GM18519 (cell line): ENCODE data around the gene RNF114.
"Not testable (repeated sequence)": the region's sequence is repeated elsewhere in the genome, so short reads cannot be mapped to it uniquely, and the experiment has no call there.

Experiments
- ATAC-seq: cut with Tn5 transposase; IDR thresholded peaks from one replicate; pipeline ENCODE4 v1.9.1; 2021; ENCODE audit warnings: mild to moderate bottlenecking, moderate library complexity; ENCODE audit not compliant: unreplicated experiment, low FRiP score

The RNF114 gene, protein sequence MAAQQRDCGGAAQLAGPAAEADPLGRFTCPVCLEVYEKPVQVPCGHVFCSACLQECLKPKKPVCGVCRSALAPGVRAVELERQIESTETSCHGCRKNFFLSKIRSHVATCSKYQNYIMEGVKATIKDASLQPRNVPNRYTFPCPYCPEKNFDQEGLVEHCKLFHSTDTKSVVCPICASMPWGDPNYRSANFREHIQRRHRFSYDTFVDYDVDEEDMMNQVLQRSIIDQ

DNA sequence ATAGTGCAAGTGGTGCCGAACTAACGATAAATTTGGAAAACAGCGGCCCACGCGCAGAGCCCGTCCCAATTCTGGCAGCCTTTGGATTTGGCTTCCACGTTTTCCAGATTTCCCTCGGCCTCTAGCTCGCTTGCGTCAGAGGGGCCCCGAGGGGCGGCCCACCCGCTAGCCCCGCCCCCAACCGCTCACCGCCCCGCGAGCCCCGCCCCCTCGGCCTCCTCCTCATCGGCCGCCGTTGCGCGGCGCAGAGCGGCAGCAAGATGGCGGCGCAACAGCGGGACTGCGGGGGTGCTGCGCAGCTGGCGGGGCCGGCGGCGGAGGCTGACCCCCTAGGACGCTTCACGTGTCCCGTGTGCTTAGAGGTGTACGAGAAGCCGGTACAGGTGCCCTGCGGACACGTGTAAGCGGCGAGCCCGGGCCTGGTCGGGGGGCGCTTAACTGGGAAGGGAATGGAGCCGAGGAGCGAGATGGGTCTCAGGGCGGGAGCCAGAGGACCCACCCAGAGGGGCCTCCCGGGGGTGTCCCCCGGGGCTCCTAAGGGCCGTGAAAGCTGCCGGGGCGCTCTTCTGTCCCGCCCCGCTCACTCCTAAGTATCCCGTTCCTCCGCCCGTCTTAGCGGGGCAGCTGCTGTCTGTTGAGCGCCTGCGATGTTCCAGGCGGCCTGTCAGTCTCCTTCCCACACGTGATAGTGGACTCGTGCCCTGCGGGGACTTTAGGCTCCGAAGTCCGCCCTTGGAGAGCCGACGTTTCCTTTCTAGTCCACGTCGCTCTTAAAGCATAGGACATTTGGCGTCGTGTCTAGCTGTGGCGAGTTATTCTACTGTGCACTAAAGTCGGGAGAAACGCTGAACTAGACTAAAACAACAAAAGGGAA, at the start of gene RNF114:
Gene RNF114, plus strand, starts transcription at position 245 of the 874 bp plus-strand sequence. Its CDS starts 16 bp downstream, at position 261.
- ATAC-seq, result peak; percentile 54

DNA sequence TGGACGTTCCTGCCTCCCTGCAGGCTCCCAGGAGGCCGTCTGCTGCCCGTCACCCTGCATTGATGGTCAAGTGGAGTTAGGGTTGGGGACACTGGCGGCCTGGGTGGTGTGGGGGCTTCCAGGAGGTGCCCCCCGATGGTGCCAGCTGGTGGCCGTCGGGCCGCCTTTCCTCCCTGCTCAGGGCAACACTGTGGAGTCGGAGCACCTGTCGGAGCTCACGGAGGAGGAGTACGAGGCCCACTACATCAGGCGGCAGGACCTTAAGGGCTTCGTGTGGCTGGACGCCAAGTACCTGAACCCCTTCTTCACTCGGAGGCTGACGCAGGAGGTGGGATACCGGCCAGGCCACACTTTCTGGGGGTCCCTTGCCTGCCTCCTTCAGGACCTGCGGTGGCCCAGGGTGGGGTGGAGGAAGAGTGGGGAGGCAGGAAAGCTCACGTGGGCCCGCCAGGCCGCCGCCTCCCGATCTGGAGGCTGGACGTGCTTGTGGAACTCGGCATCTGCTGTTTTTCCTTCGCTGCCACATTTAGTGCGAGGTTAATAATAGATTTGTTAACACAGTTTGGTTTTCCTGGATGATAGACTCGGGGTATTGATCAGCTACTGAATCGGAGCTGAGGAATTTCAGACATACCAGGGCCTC, 49.5 kb upstream of the RNF114 start:
- no peak for ATAC-seq

DNA sequence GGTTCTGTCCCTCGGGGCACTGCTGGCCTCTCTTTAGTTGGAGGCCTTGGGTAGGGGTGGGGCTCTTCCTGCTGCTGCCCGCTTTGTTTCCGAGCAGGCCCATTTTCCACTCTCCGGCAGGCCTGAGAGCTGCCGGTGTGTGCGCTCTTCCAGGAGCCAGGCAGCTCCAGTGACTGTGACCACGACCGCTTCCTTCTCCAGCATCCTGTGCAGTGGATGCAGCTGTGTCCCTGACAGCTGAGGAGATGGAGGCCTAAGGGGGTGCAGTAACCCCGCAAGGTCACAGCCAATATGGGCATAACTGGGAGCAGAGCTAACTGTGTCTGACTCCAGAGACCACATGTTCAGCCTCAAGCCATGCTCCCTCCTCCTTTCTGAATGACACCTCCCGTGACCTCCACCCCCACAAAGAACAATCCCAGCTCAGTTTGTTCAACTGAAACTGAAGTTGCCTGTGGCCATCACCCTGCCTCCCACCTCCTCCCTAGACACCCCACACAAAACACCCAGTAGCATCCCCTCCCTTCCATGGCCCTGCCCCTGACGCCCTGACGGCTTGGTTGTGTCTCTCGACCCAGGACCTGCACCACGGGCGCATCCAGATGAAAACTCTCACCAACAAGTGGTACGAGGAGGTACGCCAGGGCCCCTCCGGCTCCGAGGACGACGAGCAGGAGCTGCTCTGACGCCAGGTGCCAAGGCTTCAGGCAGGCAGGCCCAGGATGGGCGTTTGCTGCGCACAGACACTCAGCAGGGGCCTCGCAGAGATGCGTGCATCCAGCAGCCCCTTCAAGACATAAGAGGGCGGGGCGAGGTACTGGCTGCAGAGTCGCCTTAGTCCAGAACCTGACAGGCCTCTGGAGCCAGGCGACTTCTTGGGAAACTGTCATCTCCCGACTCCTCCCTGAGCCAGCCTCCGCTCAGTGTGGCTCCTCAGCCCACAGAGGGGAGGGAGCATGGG, 48.7 kb upstream of the RNF114 start:
- ATAC-seq, result no peak

DNA sequence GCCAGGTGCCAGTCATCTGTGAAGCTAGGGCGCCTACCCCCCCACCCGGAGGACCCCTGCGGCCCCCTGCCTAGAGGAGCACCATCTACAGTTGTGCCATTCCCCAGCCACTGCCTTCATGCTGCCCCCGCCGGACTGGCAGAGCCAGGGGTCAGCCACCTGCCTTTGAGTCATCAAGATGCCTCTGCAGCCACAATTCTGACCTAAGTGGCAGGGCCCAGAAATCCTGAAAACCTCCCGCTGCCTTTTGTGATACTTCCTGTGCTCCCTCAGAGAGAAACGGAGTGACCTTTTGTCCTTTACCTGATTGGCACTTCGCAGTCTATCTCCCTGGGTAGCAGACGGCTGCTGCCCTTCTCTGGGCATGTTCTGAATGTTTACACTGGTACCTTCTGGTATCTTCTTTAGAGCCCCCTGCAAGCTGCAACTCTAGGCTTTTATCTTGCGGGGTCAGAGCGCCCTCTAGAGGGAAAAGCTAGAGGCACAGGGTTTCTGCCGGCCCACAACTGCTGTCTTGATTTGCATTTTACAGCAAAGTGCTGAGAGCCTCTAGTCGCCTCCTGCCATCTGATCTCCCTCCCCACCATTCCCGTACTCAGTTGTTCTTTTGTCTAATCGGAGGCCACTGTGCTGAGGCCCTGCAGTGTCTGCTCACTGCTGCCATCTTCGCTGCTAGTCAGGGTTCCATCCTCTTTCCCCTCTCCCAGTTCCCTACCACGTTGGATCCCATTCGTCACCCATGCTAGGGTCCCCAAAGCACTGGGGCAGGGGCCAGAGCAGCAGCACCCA, 47.8 kb upstream of the RNF114 start:
- ATAC-seq, result no peak

DNA sequence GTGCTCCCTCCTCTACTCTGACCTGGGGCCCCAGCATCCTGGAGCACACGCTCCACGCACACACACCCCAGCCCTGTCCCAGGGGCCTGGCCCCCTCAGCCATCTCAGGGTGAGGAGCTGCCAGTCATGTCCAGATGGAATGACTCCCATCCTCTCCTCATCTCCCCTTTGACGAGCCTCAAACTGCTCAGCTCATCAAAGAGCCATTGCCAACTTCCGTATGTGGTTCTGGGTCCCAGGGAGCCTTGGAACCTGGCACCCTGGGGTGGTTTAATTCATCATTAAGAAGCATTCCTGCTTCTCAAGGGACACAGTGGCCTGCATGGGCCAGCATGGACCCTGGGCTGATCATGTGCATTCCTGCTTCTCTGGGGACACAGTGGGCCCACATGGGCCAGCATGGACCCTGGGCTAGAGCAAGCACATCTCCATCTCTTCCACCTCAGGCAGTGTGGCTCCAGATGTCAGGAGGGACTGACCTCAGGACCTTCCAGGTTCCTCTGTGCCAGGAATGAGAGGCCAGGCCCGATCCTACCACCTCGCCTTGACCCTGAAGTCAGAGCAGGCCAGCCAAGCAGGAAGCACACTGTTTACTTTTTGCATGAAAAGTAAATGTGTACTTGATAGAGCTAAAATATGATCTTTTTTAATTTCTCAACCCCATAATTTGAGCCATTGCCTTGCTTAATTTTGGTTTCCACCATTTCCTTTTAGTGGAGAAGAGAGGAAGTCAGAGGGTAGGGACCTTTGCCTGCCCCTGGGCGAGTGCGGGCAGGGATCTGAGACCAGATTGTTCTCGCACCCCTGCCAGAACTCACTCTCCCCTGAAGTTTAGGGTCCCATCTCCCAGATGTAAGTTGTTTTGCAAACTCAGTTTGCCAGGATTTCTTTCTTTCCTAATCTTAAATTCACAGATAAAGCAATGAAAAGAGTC, 46.9 kb upstream of the RNF114 start:
- ATAC-seq, result no peak

DNA sequence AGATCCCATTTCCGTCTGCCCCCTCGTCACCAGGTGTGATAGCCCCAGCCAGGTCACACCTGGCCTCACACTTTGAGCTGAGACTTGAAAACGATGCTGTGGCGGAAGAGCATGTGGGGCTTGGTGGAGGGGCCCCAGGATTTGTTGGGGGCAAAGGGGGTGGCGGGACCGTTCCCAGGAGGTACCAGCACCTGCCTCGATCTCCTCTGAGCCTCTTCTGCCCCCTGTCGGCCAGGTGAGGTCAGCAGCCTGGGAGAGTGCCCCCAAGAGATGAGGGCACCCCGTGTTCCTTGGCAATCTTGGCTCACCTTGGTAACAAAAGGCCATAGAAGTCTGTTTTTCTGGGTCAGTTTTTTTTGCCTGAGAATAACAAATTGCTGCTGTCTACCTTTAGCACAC, 46.3 kb upstream of the RNF114 start:
- no peak for ATAC-seq

DNA sequence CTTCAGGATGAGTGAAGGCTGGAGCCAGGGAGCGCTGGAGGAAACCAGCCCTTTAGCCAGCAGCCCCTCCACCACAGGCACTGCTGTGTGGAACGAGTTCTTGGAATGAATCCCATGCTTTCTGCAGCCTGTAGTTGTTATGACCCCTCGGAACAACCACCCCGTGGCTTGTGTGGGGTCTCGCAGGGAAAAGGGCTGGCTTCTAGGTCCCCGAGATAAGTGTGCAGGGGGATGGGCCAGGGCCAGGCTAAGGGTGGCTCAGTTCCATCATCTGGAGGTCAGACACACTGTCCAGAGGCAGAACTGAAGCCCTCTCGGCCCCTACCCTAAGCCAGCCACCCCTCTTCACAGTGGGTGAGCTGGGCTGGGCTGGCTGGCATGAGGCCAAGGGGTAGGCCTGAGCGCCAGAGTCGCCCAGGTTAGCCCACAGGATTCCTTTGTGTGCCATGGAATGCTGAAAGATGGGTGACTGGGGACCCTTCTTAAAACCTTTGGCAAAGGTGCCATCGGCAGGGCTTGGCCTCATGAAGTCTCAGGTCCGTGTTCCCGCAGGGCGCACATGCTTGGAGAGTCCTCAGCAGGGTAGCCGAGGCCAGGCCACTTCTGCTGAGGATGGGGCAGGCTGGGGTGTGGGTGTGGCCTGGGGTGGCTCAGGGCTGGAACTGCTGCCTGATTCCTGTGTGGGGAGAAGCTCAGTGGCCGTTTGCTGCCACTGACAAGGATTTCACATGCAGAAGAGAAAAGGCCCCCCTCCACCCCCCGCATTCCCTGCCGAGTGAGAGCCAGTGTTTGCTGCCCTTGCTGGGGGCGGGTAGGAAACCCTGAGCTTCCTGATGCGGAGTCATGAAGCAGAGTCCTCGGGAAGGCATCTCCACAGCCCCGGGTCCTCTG, 45.5 kb upstream of the RNF114 start:
- no peak for ATAC-seq

DNA sequence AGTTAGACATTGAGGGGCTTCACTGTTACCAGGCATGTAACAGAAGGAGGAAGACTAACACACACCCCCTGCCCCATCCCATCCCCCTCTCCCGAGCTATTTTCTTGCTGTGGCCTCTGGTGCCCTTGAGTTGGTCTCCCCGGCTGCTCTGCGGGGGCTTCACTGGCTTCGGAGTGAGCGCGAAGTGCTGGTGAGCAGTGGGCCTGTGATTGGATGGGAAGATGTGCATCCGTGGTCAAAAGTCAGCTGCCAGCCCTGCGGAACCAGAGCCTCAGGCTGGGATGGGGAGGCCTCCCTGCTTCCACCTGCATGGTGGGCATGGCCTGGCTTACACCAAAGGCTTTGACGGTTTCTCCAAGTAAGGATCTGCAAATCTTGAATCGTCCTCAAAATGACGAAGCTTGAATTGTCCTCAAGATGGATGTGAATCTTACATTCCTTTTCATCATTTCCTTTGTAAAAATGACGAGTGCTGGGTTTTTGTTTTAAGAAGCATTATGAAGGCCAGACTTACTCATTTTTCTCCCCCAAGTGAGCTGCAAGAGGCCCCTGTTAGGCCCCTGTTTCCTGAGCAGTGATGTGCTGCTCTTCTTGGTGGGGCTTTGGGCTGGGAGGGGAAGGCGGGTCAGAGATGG, 44.6 kb upstream of the RNF114 start:
- ATAC-seq, result no peak

DNA sequence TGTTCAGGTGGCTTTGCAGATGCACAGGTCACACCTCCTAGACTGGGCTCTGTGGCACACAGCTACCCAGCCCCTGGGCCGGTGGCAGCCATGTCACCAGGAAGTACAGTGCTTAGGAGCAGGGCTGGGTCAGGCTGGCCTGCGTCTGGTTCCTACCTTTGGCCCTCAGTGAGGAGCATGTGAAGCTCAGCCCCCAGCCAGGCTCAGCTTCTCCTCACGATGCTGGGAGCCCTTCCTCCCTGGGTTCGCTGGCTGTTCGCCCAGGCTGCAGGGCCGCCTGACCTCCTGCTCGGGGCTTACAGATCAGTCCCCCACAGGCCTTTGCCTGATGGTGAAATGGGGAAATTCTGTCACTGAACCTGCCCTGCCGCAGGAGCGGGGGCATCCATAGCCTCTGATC, 43.9 kb upstream of the RNF114 start:
- ATAC-seq, result no peak

DNA sequence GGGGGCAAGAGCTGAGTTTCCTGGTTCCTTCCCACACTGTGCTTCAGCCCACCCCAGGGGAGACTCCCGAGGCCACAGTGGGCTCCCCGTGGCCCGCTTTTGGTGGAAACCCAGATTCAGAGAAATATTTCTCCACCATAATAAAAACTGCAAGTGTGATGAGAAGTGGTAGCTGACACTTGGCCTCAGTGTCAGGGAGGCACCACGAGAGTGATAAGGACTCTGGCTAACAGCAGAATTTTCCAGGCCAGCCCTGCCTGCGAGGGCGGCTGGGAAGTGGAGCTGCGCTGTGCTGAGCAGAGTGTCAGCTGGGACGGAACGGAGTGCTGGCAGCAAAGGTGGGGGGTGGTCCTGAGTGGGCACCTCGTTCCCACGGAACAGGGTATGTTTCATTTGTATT, 43.4 kb upstream of the RNF114 start:
- no peak for ATAC-seq

DNA sequence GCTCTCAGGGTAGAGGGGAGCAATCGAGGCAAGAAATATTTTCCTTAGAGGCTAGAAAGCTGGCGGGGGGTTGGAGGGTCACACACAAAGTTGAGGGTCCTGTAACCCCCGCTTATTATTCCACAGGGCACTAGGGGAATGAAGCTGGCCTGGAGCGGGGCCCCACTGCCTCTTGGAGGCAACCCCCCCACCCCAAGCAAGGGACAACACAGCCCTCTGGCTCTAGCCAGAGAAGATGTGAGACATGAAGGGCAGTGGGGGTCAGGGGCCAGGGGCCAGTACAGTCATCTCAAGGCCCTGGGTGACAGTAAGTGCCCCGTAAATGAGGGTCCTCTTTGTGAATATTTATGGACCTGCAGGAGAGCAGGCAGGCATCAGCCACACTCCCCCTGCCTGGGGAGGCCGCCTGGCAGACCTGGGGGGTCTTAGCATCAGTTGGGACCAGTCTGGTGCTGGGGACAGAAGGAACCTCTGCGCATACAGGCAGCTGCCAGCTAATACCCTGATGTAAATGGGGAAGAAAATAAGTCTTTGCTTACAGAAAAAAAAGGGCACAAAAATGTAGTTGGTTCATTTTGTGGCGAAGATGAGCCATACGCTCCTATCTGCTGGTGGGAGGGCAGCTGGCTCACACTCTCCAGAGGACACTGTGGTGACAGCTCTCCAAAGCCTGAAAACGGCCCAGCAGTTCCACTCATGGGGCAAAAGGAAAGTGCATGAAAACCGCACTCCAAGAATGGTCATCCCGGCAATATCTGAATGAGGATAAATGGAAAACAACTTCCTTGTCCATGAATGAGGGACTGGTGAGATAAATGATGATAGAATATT, 42.7 kb upstream of the RNF114 start:
- no peak for ATAC-seq

DNA sequence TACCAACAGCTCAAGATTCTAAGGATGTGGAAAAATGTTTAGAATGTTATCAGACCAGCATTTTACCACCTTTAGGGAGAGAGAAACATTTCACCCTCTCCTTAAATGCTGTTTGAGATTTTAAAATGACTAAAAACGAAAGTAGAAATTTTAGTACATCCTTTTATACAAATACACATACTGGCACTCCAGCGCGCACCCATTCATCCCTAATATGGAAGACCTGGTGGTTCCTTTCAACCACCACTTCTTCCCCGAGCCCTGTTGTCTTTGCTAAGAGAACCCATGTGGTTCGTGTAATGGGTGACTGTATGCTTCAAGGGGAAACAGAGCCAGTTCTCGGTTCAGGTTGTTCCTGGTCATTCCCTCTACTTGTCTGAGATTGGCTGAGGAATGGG, 42.1 kb upstream of the RNF114 start:
- no peak for ATAC-seq

DNA sequence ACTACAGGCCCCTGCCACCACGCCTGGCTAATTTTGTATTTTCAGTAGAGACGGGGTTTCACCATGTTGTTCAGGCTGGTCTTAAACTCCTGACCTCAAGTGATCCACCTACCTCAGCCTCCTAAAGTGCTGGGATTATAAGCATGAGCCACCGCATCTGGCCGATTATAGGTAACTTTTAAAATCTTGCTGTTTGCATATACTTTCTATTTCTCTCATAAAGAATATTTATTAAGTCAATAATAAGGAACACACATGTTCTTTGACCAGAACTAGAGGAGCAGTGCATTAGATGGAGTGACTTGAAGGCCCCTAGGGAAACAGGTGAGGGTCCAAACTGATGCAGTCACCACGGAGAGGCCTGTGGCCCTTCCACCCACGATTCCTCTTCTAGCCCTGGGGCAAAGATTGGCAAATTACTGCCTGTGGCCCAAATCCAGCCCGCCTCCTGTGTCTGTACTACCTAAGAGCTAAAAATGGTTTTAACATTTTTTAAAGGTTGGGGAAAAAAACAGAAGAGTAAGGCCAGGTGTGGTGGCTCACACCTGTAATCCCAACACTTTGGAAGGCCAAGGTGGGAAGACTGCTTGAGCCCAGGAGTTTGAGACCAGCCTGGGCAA, 40.6 kb upstream of the RNF114 start:
- not testable (repeated sequence) for ATAC-seq

DNA sequence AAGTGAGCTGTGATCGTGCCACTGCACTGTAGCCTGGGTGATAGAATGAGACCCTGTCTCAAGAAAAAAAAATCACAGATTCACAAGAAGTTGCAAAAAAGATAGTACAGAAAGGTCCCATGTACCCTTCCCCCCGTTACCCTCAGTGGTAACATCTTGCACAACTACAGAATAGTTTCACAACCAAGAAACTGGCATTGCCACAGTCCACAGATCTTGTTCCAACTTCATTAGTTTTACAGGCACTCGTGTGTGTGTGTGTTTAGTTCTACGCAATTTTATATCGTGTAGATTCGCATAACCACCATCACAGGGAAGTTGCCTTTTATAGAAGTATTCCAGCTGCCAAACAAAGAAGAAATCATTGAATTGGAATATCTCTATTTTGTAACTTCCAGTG, 40.0 kb upstream of the RNF114 start:
- ATAC-seq, result no peak

DNA sequence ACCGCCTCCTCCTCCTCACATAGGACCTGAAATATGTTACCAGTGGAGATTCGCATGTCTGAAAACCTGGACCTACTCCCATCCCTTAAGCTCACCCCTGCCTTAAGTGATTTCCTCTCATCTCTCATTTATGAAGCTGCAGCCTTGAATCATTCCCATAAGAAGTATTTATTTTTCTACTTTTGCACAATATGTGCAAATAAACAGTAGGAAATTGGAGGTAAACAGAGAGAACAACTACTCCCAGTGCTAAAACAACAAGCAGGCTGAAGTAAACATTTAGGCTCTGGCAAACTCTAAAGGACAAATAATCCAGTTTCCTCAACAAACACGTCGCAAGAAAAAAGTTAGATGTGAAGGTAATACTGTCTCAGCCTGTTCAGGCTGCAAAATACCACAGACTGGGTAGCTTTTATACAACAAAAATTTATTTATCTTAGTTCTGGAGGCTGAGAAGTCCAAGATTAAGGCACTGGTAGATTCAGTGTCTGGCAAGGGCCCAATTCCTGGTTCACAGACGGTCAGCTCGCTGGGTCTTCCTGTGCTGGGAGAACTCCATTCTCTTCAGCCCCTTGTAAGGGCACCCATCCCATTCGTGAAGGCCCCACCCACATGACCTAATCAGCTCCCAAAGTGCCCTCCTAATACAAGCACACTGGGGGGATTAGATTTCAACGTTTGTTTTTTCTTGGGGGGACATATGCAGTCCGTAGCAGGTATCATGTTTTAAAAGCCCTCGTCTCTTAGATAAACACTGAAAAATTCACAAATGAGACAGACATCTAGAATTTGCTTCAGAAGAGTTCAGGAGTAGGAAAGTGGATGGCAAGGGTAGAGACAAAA, 36.4 kb upstream of the RNF114 start:
- no peak for ATAC-seq
